ENCODE data around the gene MGAT3.

Gene MGAT3

GRCh38 chr22:39530116-39530515 is 73.3 kb downstream of the MGAT3 start:
- H3K4me3 ChIP-seq (ENCODE audit: insufficient read depth, low read length, poor library complexity, severe bottlenecking) = peak overlapping the region; percentile 28
- H3K27me3 ChIP-seq (ENCODE audit: low read length) = no peaks in the 10 kb centered on the region
- peak overlapping the region; percentile 93 for H3K27ac ChIP-seq (ENCODE audit: low read depth, low read length)
- H3K36me3 ChIP-seq (ENCODE audit: low read length) = no peaks in the 10 kb centered on the region
- no peak overlapping the region for H2AFZ ChIP-seq (ENCODE audit: low read depth, low read length, severe bottlenecking)
- H3K9me3 ChIP-seq (ENCODE audit: insufficient read depth, low read length) = no peaks in the 10 kb centered on the region
- H3K9me2 ChIP-seq (replicated peaks; ENCODE audit: insufficient read depth, low read length) = no peaks in the 10 kb centered on the region
- H3K4me2 ChIP-seq (ENCODE audit: low read depth, low read length, poor library complexity, severe bottlenecking) = peak overlapping the region; percentile 67
- peaks cover 56% of the 10 kb centered on the region for H3F3A ChIP-seq (ENCODE audit: insufficient read depth)
- peak overlapping the region; percentile 54 for H3K9ac ChIP-seq (ENCODE audit: low read length)
- TF ChIP-seq CTCF (IDR thresholded peaks at IDR 0.05; ENCODE audit: insufficient read depth, low read length, poor library complexity, severe bottlenecking) (no peak), EZH2phosphoT487 (conservative IDR thresholded peaks at IDR 0.05; ENCODE audit: low read length) (no peak)
- H4K20me1 ChIP-seq (ENCODE audit: low read depth, low read length) = no peaks in the 10 kb centered on the region
- peaks cover 25% of the 10 kb centered on the region for H3K79me2 ChIP-seq (ENCODE audit: insufficient read depth, low read length)

GRCh38 chr22:39530692-39531331 is 74.0 kb downstream of the MGAT3 start:
- H3K27ac ChIP-seq (ENCODE audit: low read depth, low read length) = peak overlapping the region; percentile 68; the same call in 1 of the 2 replicates
- peak overlapping the region; percentile 92 for H3K9ac ChIP-seq (ENCODE audit: low read length)
- H3K4me3 ChIP-seq (ENCODE audit: insufficient read depth, low read length, poor library complexity, severe bottlenecking) = peak overlapping the region; percentile 87
- no peak for TF ChIP-seq CTCF (IDR thresholded peaks at IDR 0.05; ENCODE audit: insufficient read depth, low read length, poor library complexity, severe bottlenecking)
- no peak for TF ChIP-seq EZH2phosphoT487 (conservative IDR thresholded peaks at IDR 0.05; ENCODE audit: low read length)
- H3K9me3 ChIP-seq (ENCODE audit: insufficient read depth, low read length) = no peaks in the 10 kb centered on the region
- peaks cover 49% of the 10 kb centered on the region for H3F3A ChIP-seq (ENCODE audit: insufficient read depth)
- no peaks in the 10 kb centered on the region for H3K9me2 ChIP-seq (replicated peaks; ENCODE audit: insufficient read depth, low read length)
- no peaks in the 10 kb centered on the region for H3K36me3 ChIP-seq (ENCODE audit: low read length)
- no peaks in the 10 kb centered on the region for H4K20me1 ChIP-seq (ENCODE audit: low read depth, low read length)
- H3K27me3 ChIP-seq (ENCODE audit: low read length) = no peaks in the 10 kb centered on the region
- H2AFZ ChIP-seq (ENCODE audit: low read depth, low read length, severe bottlenecking) = no peak overlapping the region
- H3K4me2 ChIP-seq (ENCODE audit: low read depth, low read length, poor library complexity, severe bottlenecking) = peak overlapping the region; percentile 67
- H3K79me2 ChIP-seq (ENCODE audit: insufficient read depth, low read length) = peaks cover 25% of the 10 kb centered on the region

GRCh38 chr22:39532215-39533073 is 75.6 kb downstream of the MGAT3 start, which contains the start of gene RPS19BP1:
RPS19BP1 (minus strand) TSS chr22:39532748; CDS start chr22:39532738, 10 bp downstream.
- Histone ChIP-seq H3K9ac (ENCODE audit: low read length) (peak within 1 kb of the TSS; percentile 92), H3K36me3 (ENCODE audit: low read length) (no peaks in the 10 kb centered on the region), H3K9me2 (replicated peaks; ENCODE audit: insufficient read depth, low read length) (no peaks in the 10 kb centered on the region), H3K9me3 (ENCODE audit: insufficient read depth, low read length) (no peaks in the 10 kb centered on the region), H3F3A (ENCODE audit: insufficient read depth) (peaks cover 34% of the 10 kb centered on the region), H3K27me3 (ENCODE audit: low read length) (no peaks in the 10 kb centered on the region), H3K79me2 (ENCODE audit: insufficient read depth, low read length) (peaks cover 25% of the 10 kb centered on the region), H3K4me3 (ENCODE audit: insufficient read depth, low read length, poor library complexity, severe bottlenecking) (peak within 1 kb of the TSS; percentile 87), H3K4me2 (ENCODE audit: low read depth, low read length, poor library complexity, severe bottlenecking) (peak within 1 kb of the TSS; percentile 82), H4K20me1 (ENCODE audit: low read depth, low read length) (no peaks in the 10 kb centered on the region), H3K27ac (ENCODE audit: low read depth, low read length) (peak within 1 kb of the TSS; percentile 68), H2AFZ (ENCODE audit: low read depth, low read length, severe bottlenecking) (peak within 1 kb of the TSS; percentile 12)
- TF ChIP-seq CTCF (IDR thresholded peaks at IDR 0.05; ENCODE audit: insufficient read depth, low read length, poor library complexity, severe bottlenecking) (no peak), EZH2phosphoT487 (conservative IDR thresholded peaks at IDR 0.05; ENCODE audit: low read length) (no peak)

All from SU-DHL-6 (cell line).